A673 (cell line): ENCODE measurements around the gene ARSA. TPM values are rescaled to one million over a fixed set of nuclear protein-coding genes. Genes with fewer than 3 reads are reported as not detected.

Experiments used
- BruUV-seq: library from RNA; stranded (reverse); fragments of 400-500 nt; replicated peaks from 2 replicates; lab custom pipeline; 2021; lab: Mats Ljungman, UMichigan
- CTCF ChIA-PET: fragments of 300-600 bp; sonication (Branson Sonifier 250); formaldehyde crosslinking; loops from one replicate; lab custom pipeline; 2022; ENCODE audit warnings: antibody characterized with exemption; lab: Charles Lee
- POLR2A ChIA-PET: fragments of 300-600 bp; sonication (Branson Sonifier 250); formaldehyde crosslinking; loops from one replicate; lab custom pipeline; 2022; ENCODE audit warnings: antibody characterized with exemption; ENCODE audit not compliant: low non-redundant PET; lab: Charles Lee
- DNase-seq: peaks from one replicate; pipeline ENCODE4 v3.0.0-alpha.2; 2015; ENCODE audit warnings: low spot score
- H3K27ac ChIP-seq: fragments of 200-600 bp; sonication (generic); 2 replicates; pipeline ENCODE4 v1.5.1; 2016; ENCODE audit warnings: mixed run types, low read depth, mild to moderate bottlenecking, mixed read lengths, antibody characterized with exemption, low read length; ENCODE audit not compliant: poor library complexity, severe bottlenecking
- H3K27me3 ChIP-seq: fragments of 200-600 bp; sonication (generic); replicated peaks from 2 replicates; pipeline ENCODE4 v1.6.1; 2017; ENCODE audit warnings: mixed run types, low read depth, mild to moderate bottlenecking, mixed read lengths, antibody characterized with exemption, low read length; ENCODE audit not compliant: insufficient read depth, poor library complexity
- H3K36me3 ChIP-seq: fragments of 200-600 bp; sonication (generic); 2 replicates; pipeline ENCODE4 v1.6.1; 2016; ENCODE audit warnings: mixed run types, mild to moderate bottlenecking, mixed read lengths, antibody characterized with exemption, low read length; ENCODE audit not compliant: insufficient read depth, poor library complexity, severe bottlenecking
- H3K4me1 ChIP-seq: fragments of 200-600 bp; sonication (generic); 2 replicates; pipeline ENCODE4 v1.6.1; 2017; ENCODE audit warnings: mixed run types, mild to moderate bottlenecking, mixed read lengths, antibody characterized with exemption, low read length; ENCODE audit not compliant: insufficient read depth, poor library complexity, severe bottlenecking
- H3K4me3 ChIP-seq: fragments of 200-600 bp; sonication (generic); 2 replicates; pipeline ENCODE4 v1.5.1; 2016; ENCODE audit warnings: low read depth, mixed run types, mild to moderate bottlenecking, mixed read lengths, low read length; ENCODE audit not compliant: poor library complexity, severe bottlenecking
- H3K9me3 ChIP-seq: fragments of 200-600 bp; sonication (generic); 2 replicates; pipeline ENCODE4 v1.6.1; 2016; ENCODE audit warnings: mixed run types, low read depth, mild to moderate bottlenecking, mixed read lengths, antibody characterized with exemption, low read length; ENCODE audit not compliant: poor library complexity, severe bottlenecking
- CTCF ChIP-seq: fragments of 300-800, 200-600 bp; sonication (generic); conservative IDR thresholded peaks from 2 replicates; pipeline ENCODE4 v1.5.1; 2017; ENCODE audit warnings: low read depth, mild to moderate bottlenecking, antibody characterized with exemption, low read length, moderate library complexity, mixed read lengths
- EZH2 ChIP-seq: fragments of 200-600 bp; sonication (generic); IDR thresholded peaks from 2 replicates; pipeline ENCODE4 v1.6.1; 2017; ENCODE audit warnings: borderline replicate concordance, low read depth, mild to moderate bottlenecking, mixed read lengths, antibody characterized with exemption, low read length; ENCODE audit not compliant: poor library complexity, severe bottlenecking
- intact Hi-C: fragments of 100-400 bp; cut with micrococcal nuclease; formaldehyde crosslinking; loops from one replicate; pipeline ENCODE4 v1.10.0; 2022; ENCODE audit not compliant: unreplicated experiment
- total RNA-seq: library from RNA; stranded (reverse); gene quantifications from 2 replicates; pipeline ENCODE4 v1.2.3, GENCODE V29; 2021

Gene ARSA
- total RNA-seq, 1 experiment from 2014 or later = 15.6 TPM

- Histone ChIP-seq H3K4me1 (no peaks in the 10 kb centered on the region), H3K27ac (no peak overlapping the region), H3K36me3 (no peaks in the 10 kb centered on the region), H3K4me3 (no peak overlapping the region), H3K27me3 (no peaks in the 10 kb centered on the region), H3K9me3 (no peaks in the 10 kb centered on the region)
- POLR2A ChIA-PET = no interaction called here
- DNase-seq = no peak
- no peak for TF ChIP-seq EZH2
- TF ChIP-seq CTCF = no peak
- CTCF ChIA-PET = no interaction called here
- no TSS peak for BruUV-seq
- intact Hi-C loops = no loop called here
Measured at GRCh38 chr22:50597097-50597496, 30.9 kb downstream of the ARSA start.

GRCh38 chr22:50595189-50595588 lies 32.8 kb downstream of the ARSA start:
- DNase-seq = no peak
- CTCF ChIA-PET = no interaction called here
- Histone ChIP-seq H3K36me3 (no peaks in the 10 kb centered on the region), H3K4me1 (no peaks in the 10 kb centered on the region), H3K4me3 (no peak overlapping the region), H3K27ac (no peak overlapping the region), H3K9me3 (no peaks in the 10 kb centered on the region), H3K27me3 (peaks cover under 1% of the 10 kb centered on the region)
- intact Hi-C loops = no loop called here
- TF ChIP-seq CTCF (no peak), EZH2 (no peak)
- no TSS peak for BruUV-seq
- POLR2A ChIA-PET = interaction anchor here (0.7 kb wide), 1 partner anchor 45 kb away, joined by 7 read pairs; no protein-coding TSS in a partner anchor

- no peaks in the 10 kb centered on the region for H3K36me3 ChIP-seq
- intact Hi-C loops = no loop called here
- no peak overlapping the region for H3K4me3 ChIP-seq
- H3K27ac ChIP-seq = no peak overlapping the region
- H3K27me3 ChIP-seq = peaks cover 4% of the 10 kb centered on the region
- no peak for TF ChIP-seq EZH2
- TF ChIP-seq CTCF = no peak
- ChIA-PET CTCF (no interaction called here), POLR2A (no interaction called here)
- H3K4me1 ChIP-seq = no peaks in the 10 kb centered on the region
- DNase-seq = no peak
- no peaks in the 10 kb centered on the region for H3K9me3 ChIP-seq
- BruUV-seq = no TSS peak
Measured at GRCh38 chr22:50587407-50587806, 40.5 kb downstream of the ARSA start.
